ENCODE measurements around the gene SMYD4. TPM values are rescaled to one million over a fixed set of nuclear protein-coding genes. Genes with fewer than 3 reads are reported as not detected.

SMYD4 gene
- total RNA-seq, 1 donor from 2014 or later, result 24.0 TPM

GRCh38 chr17:1758807-1759206, 70.9 kb downstream of the SMYD4 start:
- TF ChIP-seq EZH2phosphoT487 (IDR thresholded peaks at IDR 0.05) (no peak), EZH2 (IDR thresholded peaks at IDR 0.05) (no peak)
- TF ChIP-seq, protein P1, sequence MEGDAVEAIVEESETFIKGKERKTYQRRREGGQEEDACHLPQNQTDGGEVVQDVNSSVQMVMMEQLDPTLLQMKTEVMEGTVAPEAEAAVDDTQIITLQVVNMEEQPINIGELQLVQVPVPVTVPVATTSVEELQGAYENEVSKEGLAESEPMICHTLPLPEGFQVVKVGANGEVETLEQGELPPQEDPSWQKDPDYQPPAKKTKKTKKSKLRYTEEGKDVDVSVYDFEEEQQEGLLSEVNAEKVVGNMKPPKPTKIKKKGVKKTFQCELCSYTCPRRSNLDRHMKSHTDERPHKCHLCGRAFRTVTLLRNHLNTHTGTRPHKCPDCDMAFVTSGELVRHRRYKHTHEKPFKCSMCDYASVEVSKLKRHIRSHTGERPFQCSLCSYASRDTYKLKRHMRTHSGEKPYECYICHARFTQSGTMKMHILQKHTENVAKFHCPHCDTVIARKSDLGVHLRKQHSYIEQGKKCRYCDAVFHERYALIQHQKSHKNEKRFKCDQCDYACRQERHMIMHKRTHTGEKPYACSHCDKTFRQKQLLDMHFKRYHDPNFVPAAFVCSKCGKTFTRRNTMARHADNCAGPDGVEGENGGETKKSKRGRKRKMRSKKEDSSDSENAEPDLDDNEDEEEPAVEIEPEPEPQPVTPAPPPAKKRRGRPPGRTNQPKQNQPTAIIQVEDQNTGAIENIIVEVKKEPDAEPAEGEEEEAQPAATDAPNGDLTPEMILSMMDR (IDR thresholded peaks at IDR 0.05), result no peak
- no peak overlapping the region for H3K9ac ChIP-seq
- no peak overlapping the region for H2AFZ ChIP-seq (replicated peaks)
- H3K4me1 ChIP-seq, result peaks cover 22% of the 10 kb centered on the region
- H3K4me3 Mint-ChIP-seq, result no peak overlapping the region
- H3K4me1 Mint-ChIP-seq, result peaks cover 42% of the 10 kb centered on the region
- H3K36me3 ChIP-seq, result no peaks in the 10 kb centered on the region
- H3K4me3 ChIP-seq, result no peak overlapping the region
- H3K27me3 Mint-ChIP-seq (ENCODE audit: insufficient read depth, low read depth), result peaks cover 13% of the 10 kb centered on the region
- peaks cover 5% of the 10 kb centered on the region for H3K79me2 ChIP-seq (ENCODE audit: low read depth)
- no peak for DNase-seq (ENCODE audit: low spot score)
- peak overlapping the region; percentile 5 for H3K27ac Mint-ChIP-seq
- H4K20me1 ChIP-seq (ENCODE audit: low read depth), result peaks cover under 1% of the 10 kb centered on the region
- H3K9me3 ChIP-seq (ENCODE audit: low read depth), result no peaks in the 10 kb centered on the region
- H3K36me3 Mint-ChIP-seq, result no peaks in the 10 kb centered on the region
- no peak overlapping the region for H3K27ac ChIP-seq
- H3K9me3 Mint-ChIP-seq, result no peaks in the 10 kb centered on the region
- H3F3A ChIP-seq (ENCODE audit: low read depth), result peaks cover 19% of the 10 kb centered on the region
- no peak overlapping the region for H3K4me2 ChIP-seq
- H3K27me3 ChIP-seq, result no peaks in the 10 kb centered on the region

- Mint-ChIP-seq H3K4me1 (peaks cover 26% of the 10 kb centered on the region), H3K36me3 (no peaks in the 10 kb centered on the region), H3K4me3 (no peak overlapping the region), H3K27ac (peak overlapping the region; percentile 92), H3K9me3 (no peaks in the 10 kb centered on the region), H3K27me3 (ENCODE audit: insufficient read depth, low read depth) (peaks cover 11% of the 10 kb centered on the region)
- Histone ChIP-seq H4K20me1 (ENCODE audit: low read depth) (no peaks in the 10 kb centered on the region), H3K4me3 (no peak overlapping the region), H2AFZ (replicated peaks) (no peak overlapping the region), H3K36me3 (no peaks in the 10 kb centered on the region), H3K9me3 (ENCODE audit: low read depth) (no peaks in the 10 kb centered on the region), H3K4me2 (no peak overlapping the region), H3F3A (ENCODE audit: low read depth) (peaks cover 7% of the 10 kb centered on the region), H3K79me2 (ENCODE audit: low read depth) (no peaks in the 10 kb centered on the region), H3K4me1 (peaks cover 6% of the 10 kb centered on the region), H3K9ac (no peak overlapping the region), H3K27me3 (no peaks in the 10 kb centered on the region), H3K27ac (no peak overlapping the region)
- TF ChIP-seq EZH2phosphoT487 (IDR thresholded peaks at IDR 0.05), result no peak
- no peak for TF ChIP-seq EZH2 (IDR thresholded peaks at IDR 0.05)
- TF ChIP-seq, protein P1 (IDR thresholded peaks at IDR 0.05), result no peak
- DNase-seq (ENCODE audit: low spot score), result no peak
These were observed 73.9 kb downstream of the SMYD4 start for GRCh38 chr17:1755827-1756262.

DNA sequence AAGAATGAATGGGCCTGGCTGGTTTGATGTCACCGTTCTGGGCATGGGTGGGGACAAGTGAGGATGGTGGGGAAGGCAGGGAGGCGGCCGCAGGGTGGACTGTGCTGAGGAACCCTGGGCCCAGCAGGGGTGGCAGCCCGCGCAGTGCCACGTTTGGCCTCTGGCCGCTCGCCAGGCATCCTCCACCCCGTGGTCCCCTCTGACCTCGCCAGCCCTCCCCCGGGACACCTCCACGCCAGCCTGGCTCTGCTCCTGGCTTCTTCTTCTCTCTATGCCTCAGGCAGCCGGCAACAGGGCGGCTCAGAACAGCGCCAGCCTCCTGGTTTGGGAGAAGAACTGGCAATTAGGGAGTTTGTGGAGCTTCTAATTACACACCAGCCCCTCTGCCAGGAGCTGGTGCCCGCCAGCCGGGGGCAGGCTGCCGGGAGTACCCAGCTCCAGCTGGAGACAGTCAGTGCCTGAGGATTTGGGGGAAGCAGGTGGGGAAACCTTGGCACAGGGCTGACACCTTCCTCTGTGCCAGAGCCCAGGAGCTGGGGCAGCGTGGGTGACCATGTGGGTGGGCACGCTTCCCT, 74.4 kb downstream of the SMYD4 start:
- no peak overlapping the region for H3K27ac ChIP-seq
- H4K20me1 ChIP-seq (ENCODE audit: low read depth), result no peaks in the 10 kb centered on the region
- DNase-seq (ENCODE audit: low spot score), result no peak
- H2AFZ ChIP-seq (replicated peaks), result no peak overlapping the region
- peaks cover 11% of the 10 kb centered on the region for H3K27me3 Mint-ChIP-seq (ENCODE audit: insufficient read depth, low read depth)
- H3K9ac ChIP-seq, result no peak overlapping the region
- peaks cover 7% of the 10 kb centered on the region for H3F3A ChIP-seq (ENCODE audit: low read depth)
- TF ChIP-seq EZH2phosphoT487 (IDR thresholded peaks at IDR 0.05), result no peak
- TF ChIP-seq, protein P1 (IDR thresholded peaks at IDR 0.05), result no peak
- no peak for TF ChIP-seq EZH2 (IDR thresholded peaks at IDR 0.05)
- no peaks in the 10 kb centered on the region for H3K79me2 ChIP-seq (ENCODE audit: low read depth)
- peaks cover 6% of the 10 kb centered on the region for H3K4me1 ChIP-seq
- peaks cover 23% of the 10 kb centered on the region for H3K4me1 Mint-ChIP-seq
- no peak overlapping the region for H3K27ac Mint-ChIP-seq
- no peaks in the 10 kb centered on the region for H3K36me3 Mint-ChIP-seq
- no peak overlapping the region for H3K4me2 ChIP-seq
- no peak overlapping the region for H3K4me3 Mint-ChIP-seq
- no peaks in the 10 kb centered on the region for H3K9me3 Mint-ChIP-seq
- no peak overlapping the region for H3K4me3 ChIP-seq
- no peaks in the 10 kb centered on the region for H3K27me3 ChIP-seq
- H3K9me3 ChIP-seq (ENCODE audit: low read depth), result no peaks in the 10 kb centered on the region
- H3K36me3 ChIP-seq, result no peaks in the 10 kb centered on the region

Measured in neural progenitor cell (in vitro differentiated cells).